Loucy (cell line): ENCODE measurements around the gene HOXA13.

Source experiments
- H2AFZ ChIP-seq: fragments of 200-600 bp; sonication (generic); 2 replicates; pipeline ENCODE4 v1.6.0; 2016; ENCODE audit warnings: antibody characterized with exemption, mild to moderate bottlenecking, low read length, moderate library complexity
- H3F3A ChIP-seq: fragments of 200-600 bp; 2 replicates; pipeline ENCODE4 v1.6.0; 2016; ENCODE audit warnings: antibody characterized with exemption, low read depth, mild to moderate bottlenecking
- H3K27me3 ChIP-seq: fragments of 200-600 bp; sonication (generic); 2 replicates; pipeline ENCODE4 v1.6.1; 2014; ENCODE audit warnings: low read length, mild to moderate bottlenecking; ENCODE audit not compliant: insufficient read depth, poor library complexity, severe bottlenecking
- H3K36me3 ChIP-seq: fragments of 200-600 bp; sonication (generic); 2 replicates; pipeline ENCODE4 v1.6.1; 2016; ENCODE audit warnings: low read length; ENCODE audit not compliant: insufficient read depth
- H3K4me1 ChIP-seq: fragments of 200-600 bp; sonication (generic); 2 replicates; pipeline ENCODE4 v1.5.1; 2014; ENCODE audit warnings: low read length, mild to moderate bottlenecking; ENCODE audit not compliant: insufficient read depth, poor library complexity, severe bottlenecking
- H3K4me2 ChIP-seq: fragments of 200-600 bp; sonication (generic); 2 replicates; pipeline ENCODE4 v1.6.0; 2014; ENCODE audit warnings: antibody characterized with exemption, low read length, low read depth, mild to moderate bottlenecking; ENCODE audit not compliant: poor library complexity, severe bottlenecking
- H3K4me3 ChIP-seq: fragments of 200-600 bp; sonication (generic); 2 replicates; pipeline ENCODE4 v1.5.1; 2014; ENCODE audit warnings: low read length, mild to moderate bottlenecking, mixed read lengths; ENCODE audit not compliant: poor library complexity, severe bottlenecking
- H3K79me2 ChIP-seq: fragments of 200-600 bp; sonication (generic); 2 replicates; pipeline ENCODE4 v1.6.1; 2014; ENCODE audit warnings: low read length; ENCODE audit not compliant: insufficient read depth
- H3K9ac ChIP-seq: fragments of 200-600 bp; sonication (generic); 2 replicates; pipeline ENCODE4 v1.6.0; 2014; ENCODE audit warnings: mild to moderate bottlenecking, low read depth, low read length, moderate library complexity; ENCODE audit not compliant: poor library complexity, severe bottlenecking
- H3K9me2 ChIP-seq: fragments of 200-600 bp; sonication (generic); replicated peaks from 2 replicates; pipeline ENCODE4 v1.6.1; 2016; ENCODE audit warnings: low read depth, low read length, mixed read lengths
- H3K9me3 ChIP-seq: fragments of 200-600 bp; sonication (generic); 2 replicates; pipeline ENCODE4 v1.6.1; 2014; ENCODE audit warnings: mild to moderate bottlenecking, antibody characterized with exemption, low read length, low read depth; ENCODE audit not compliant: insufficient read depth
- H4K20me1 ChIP-seq: fragments of 200-600 bp; sonication (generic); 2 replicates; pipeline ENCODE4 v1.6.0; 2014; ENCODE audit warnings: antibody characterized with exemption, low read length, mild to moderate bottlenecking; ENCODE audit not compliant: insufficient read depth, poor library complexity, severe bottlenecking
- CTCF ChIP-seq: fragments of 200-600 bp; sonication (generic); conservative IDR thresholded peaks from 2 replicates; pipeline ENCODE4 v1.5.1; 2014; ENCODE audit warnings: mild to moderate bottlenecking, antibody characterized with exemption, low read length
- EZH2phosphoT487 ChIP-seq: fragments of 200-600 bp; IDR thresholded peaks from 2 replicates; pipeline ENCODE4 v1.6.1; 2018; ENCODE audit warnings: antibody characterized with exemption, mild to moderate bottlenecking, moderate library complexity, borderline replicate concordance

HOXA13 gene

DNA sequence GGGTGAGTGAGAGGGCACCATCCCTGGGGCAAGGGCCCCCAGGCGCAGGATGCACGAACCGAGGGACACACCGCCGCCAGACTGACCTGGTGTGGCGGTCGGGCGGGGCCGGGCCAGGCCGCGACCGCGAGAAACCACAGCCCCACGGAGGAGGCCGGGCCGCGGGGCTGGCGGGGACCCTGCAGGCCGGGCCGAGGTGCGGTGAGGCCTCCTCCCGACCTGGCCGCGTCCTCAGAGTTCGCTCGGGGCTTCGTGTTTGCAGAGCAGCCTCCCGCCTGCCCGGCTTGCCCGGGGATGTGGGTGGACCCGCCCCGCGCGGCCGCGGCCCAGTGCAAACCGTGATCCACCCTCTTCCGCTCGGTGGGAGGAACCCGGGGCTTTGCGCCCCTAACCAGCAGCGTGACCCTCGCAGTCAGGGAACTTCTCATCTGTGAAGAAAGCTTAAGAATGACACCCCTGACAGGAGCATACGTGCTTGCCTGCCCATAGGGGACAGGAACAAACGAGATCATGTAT is 20.6 kb upstream of the HOXA13 start:
- Histone ChIP-seq H3K36me3 (no peaks in the 10 kb centered on the region), H3K4me3 (no peak overlapping the region), H3K9me2 (no peaks in the 10 kb centered on the region), H3K79me2 (no peaks in the 10 kb centered on the region), H2AFZ (no peak overlapping the region), H3K9me3 (no peaks in the 10 kb centered on the region), H3K4me1 (no peaks in the 10 kb centered on the region), H3F3A (no peaks in the 10 kb centered on the region), H3K4me2 (no peak overlapping the region), H3K9ac (no peak overlapping the region), H3K27me3 (no peaks in the 10 kb centered on the region), H4K20me1 (no peaks in the 10 kb centered on the region)
- no peak for TF ChIP-seq CTCF
- no peak for TF ChIP-seq EZH2phosphoT487

DNA sequence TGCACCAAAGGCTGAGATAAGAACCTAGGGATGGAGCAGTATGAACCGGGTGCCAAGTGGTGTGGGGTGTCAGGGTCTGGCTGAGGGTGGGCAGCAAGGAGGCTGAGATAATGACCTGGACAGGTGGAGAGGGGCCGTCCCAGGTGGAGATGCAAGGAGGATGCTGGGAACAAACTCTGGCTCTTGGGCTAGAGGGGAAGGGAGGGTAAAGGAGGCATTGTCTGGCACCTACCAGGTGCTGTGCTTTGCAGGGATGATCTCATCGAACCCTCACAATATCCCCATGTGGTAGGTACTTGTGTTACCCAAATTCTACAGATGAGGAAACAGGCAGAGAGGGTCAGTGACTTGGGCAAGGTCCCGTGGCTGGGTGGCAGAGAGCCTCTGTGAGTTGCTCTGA is 19.9 kb upstream of the HOXA13 start:
- H2AFZ ChIP-seq = no peak overlapping the region
- H3K9me2 ChIP-seq = no peaks in the 10 kb centered on the region
- no peaks in the 10 kb centered on the region for H3K27me3 ChIP-seq
- H3K9ac ChIP-seq = no peak overlapping the region
- no peaks in the 10 kb centered on the region for H3K79me2 ChIP-seq
- H4K20me1 ChIP-seq = no peaks in the 10 kb centered on the region
- H3K36me3 ChIP-seq = no peaks in the 10 kb centered on the region
- H3K4me1 ChIP-seq = no peaks in the 10 kb centered on the region
- H3K4me2 ChIP-seq = no peak overlapping the region
- H3F3A ChIP-seq = no peaks in the 10 kb centered on the region
- H3K4me3 ChIP-seq = no peak overlapping the region
- TF ChIP-seq CTCF = no peak
- no peak for TF ChIP-seq EZH2phosphoT487
- no peaks in the 10 kb centered on the region for H3K9me3 ChIP-seq

DNA sequence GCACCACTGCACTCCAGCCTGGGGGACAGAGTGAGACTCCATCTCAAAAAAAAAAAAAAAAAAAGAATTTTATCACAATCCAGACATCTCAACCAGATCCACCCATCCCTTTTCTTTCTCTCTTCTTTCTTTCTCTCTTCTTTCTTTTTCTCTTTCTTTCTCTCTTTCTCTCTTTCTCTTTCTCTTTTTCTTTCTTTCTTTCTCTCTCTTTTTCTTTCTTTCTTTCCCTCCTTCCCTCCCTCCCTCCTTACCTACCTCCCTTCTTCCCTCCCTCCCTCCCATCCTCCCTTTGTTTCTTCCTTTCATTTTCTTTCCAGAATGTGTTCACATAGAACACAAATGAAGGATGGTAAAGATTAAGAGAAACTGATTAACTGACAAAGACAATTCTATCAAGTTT is 18.1 kb upstream of the HOXA13 start:
- H3K9ac ChIP-seq = no peak overlapping the region
- no peaks in the 10 kb centered on the region for H3F3A ChIP-seq
- no peak overlapping the region for H3K4me3 ChIP-seq
- H3K4me2 ChIP-seq = no peak overlapping the region
- no peaks in the 10 kb centered on the region for H3K36me3 ChIP-seq
- H2AFZ ChIP-seq = no peak overlapping the region
- H4K20me1 ChIP-seq = no peaks in the 10 kb centered on the region
- H3K4me1 ChIP-seq = no peaks in the 10 kb centered on the region
- no peaks in the 10 kb centered on the region for H3K79me2 ChIP-seq
- no peaks in the 10 kb centered on the region for H3K27me3 ChIP-seq
- no peaks in the 10 kb centered on the region for H3K9me2 ChIP-seq
- TF ChIP-seq CTCF (no peak), EZH2phosphoT487 (no peak)
- H3K9me3 ChIP-seq = no peaks in the 10 kb centered on the region
